HEK293 (cell line): ENCODE results near the gene ADCY4.

ENCODE experiments used
- CTCF ChIA-PET: fragments of 350-600 bp; formaldehyde crosslinking; extraction: SDS; loops from one replicate; lab custom pipeline; 2021; ENCODE audit warnings: antibody characterized with exemption; lab: Yijun Ruan, JAX
- POLR2A ChIA-PET: fragments of 300-600 bp; formaldehyde crosslinking; extraction: SDS; loops from one replicate; lab custom pipeline; 2020; ENCODE audit warnings: antibody characterized with exemption, inconsistent platforms; lab: Yijun Ruan, JAX
- H3K27ac ChIP-seq: fragments of 200-500 bp; sonication (Bioruptor generic); 2 replicates; pipeline ENCODE4 v1.5.1; 2014; ENCODE audit warnings: low read depth, low read length, control low read depth, inconsistent platforms; ENCODE audit errors: extremely low read depth
- H3K36me3 ChIP-seq, 2 experiments: fragments of 200-500 bp in 1 of 2; sonication (Bioruptor generic) in 1 of 2; 1 replicate in 1 of 2; 2 replicates in 1 of 2; pipeline ENCODE4 v1.5.1; 2014 to 2017; ENCODE audit warnings: inconsistent platforms in 2 of 2, low read length in 2 of 2; ENCODE audit not compliant: control insufficient read depth in 2 of 2, insufficient read depth in 1 of 2
- H3K4me1 ChIP-seq: fragments of 200-500 bp; sonication (Bioruptor generic); 2 replicates; pipeline ENCODE4 v1.5.1; 2014; ENCODE audit warnings: mild to moderate bottlenecking, low read length, inconsistent platforms; ENCODE audit not compliant: control insufficient read depth, insufficient read depth
- H3K4me3 ChIP-seq: 2 replicates; pipeline ENCODE4 v1.5.1; 2011; ENCODE audit warnings: low read depth, mild to moderate bottlenecking, control low read depth, low read length, moderate library complexity
- H3K9me3 ChIP-seq: fragments of 200-500 bp; sonication (Bioruptor generic); 2 replicates; pipeline ENCODE4 v1.5.1; 2014; ENCODE audit warnings: low read depth, low read length, inconsistent platforms; ENCODE audit not compliant: control insufficient read depth, insufficient read depth
- GLIS2 ChIP-seq: fragments of 450-650 bp; formaldehyde crosslinking; IDR thresholded peaks from 2 replicates; pipeline ENCODE4 v1.5.1; 2016; ENCODE audit warnings: missing biosample characterization, missing genetic modification characterization
- HOXA7 ChIP-seq: sonication (generic); formaldehyde crosslinking; IDR thresholded peaks from 2 replicates; pipeline ENCODE4 v1.8.1; 2022; ENCODE audit warnings: missing genetic modification reagents, borderline replicate concordance
- SALL2 ChIP-seq: fragments of 450-650 bp; formaldehyde crosslinking; IDR thresholded peaks from 2 replicates; pipeline ENCODE4 v1.5.0; 2017; ENCODE audit warnings: missing biosample characterization, mild to moderate bottlenecking, missing genetic modification characterization, borderline replicate concordance
- SCRT2 ChIP-seq: fragments of 450-650 bp; formaldehyde crosslinking; IDR thresholded peaks from 2 replicates; pipeline ENCODE4 v1.5.1; 2016; ENCODE audit warnings: missing biosample characterization, missing genetic modification characterization
- ZNF114 ChIP-seq: fragments of 450-650 bp; formaldehyde crosslinking; IDR thresholded peaks from 2 replicates; pipeline ENCODE4 v1.5.0; 2017; ENCODE audit warnings: missing biosample characterization, missing genetic modification characterization
- ZNF146 ChIP-seq: fragments of 450-650 bp; formaldehyde crosslinking; IDR thresholded peaks from 2 replicates; pipeline ENCODE4 v1.5.1; 2016; ENCODE audit warnings: missing biosample characterization, missing genetic modification characterization
- ZNF174 ChIP-seq: fragments of 450-650 bp; formaldehyde crosslinking; IDR thresholded peaks from 2 replicates; pipeline ENCODE4 v1.5.0; 2017; ENCODE audit warnings: missing biosample characterization, mild to moderate bottlenecking, missing genetic modification characterization
- ZNF24 ChIP-seq: fragments of 450-650 bp; formaldehyde crosslinking; IDR thresholded peaks from 2 replicates; pipeline ENCODE4 v1.5.1; 2016; ENCODE audit warnings: missing biosample characterization, missing genetic modification characterization
- ZNF280C ChIP-seq: fragments of 450-650 bp; formaldehyde crosslinking; IDR thresholded peaks from 2 replicates; pipeline ENCODE4 v1.5.1; 2016; ENCODE audit warnings: missing biosample characterization, missing genetic modification characterization
- ZNF311 ChIP-seq: fragments of 450-650 bp; formaldehyde crosslinking; IDR thresholded peaks from 2 replicates; pipeline ENCODE4 v1.5.1; 2017; ENCODE audit warnings: missing biosample characterization, missing genetic modification characterization, borderline replicate concordance
- ZNF341 ChIP-seq: fragments of 450-650 bp; formaldehyde crosslinking; IDR thresholded peaks from 2 replicates; pipeline ENCODE4; 2016; ENCODE audit warnings: low read depth, missing biosample characterization, missing genetic modification characterization
- ZNF37A ChIP-seq: fragments of 450-650 bp; IDR thresholded peaks from 2 replicates; pipeline ENCODE4 v1.5.1; 2018; ENCODE audit warnings: missing biosample characterization, missing genetic modification characterization
- ZNF416 ChIP-seq: fragments of 450-650 bp; formaldehyde crosslinking; IDR thresholded peaks from 2 replicates; pipeline ENCODE4 v1.5.1; 2016; ENCODE audit warnings: missing biosample characterization, missing genetic modification characterization
- ZNF585B ChIP-seq: fragments of 450-650 bp; formaldehyde crosslinking; IDR thresholded peaks from 2 replicates; pipeline ENCODE4 v1.5.1; 2016; ENCODE audit warnings: missing biosample characterization, missing genetic modification characterization
- ZNF596 ChIP-seq: fragments of 450-650 bp; IDR thresholded peaks from 2 replicates; pipeline ENCODE4 v1.5.0; 2018; ENCODE audit warnings: missing biosample characterization, mild to moderate bottlenecking, missing genetic modification characterization, moderate library complexity
- ZNF600 ChIP-seq: fragments of 450-650 bp; formaldehyde crosslinking; IDR thresholded peaks from 2 replicates; pipeline ENCODE4 v1.5.1; 2016; ENCODE audit warnings: missing biosample characterization, missing genetic modification characterization
- ZNF610 ChIP-seq: fragments of 450-650 bp; formaldehyde crosslinking; IDR thresholded peaks from 2 replicates; pipeline ENCODE4 v1.5.1; 2016; ENCODE audit warnings: missing biosample characterization, missing genetic modification characterization, borderline replicate concordance
- ZNF626 ChIP-seq: fragments of 450-650 bp; sonication (Bioruptor Pico); formaldehyde crosslinking; IDR thresholded peaks from 2 replicates; pipeline ENCODE4 v1.5.1; 2018; ENCODE audit warnings: missing biosample characterization, missing genetic modification characterization, inconsistent platforms
- ZNF776 ChIP-seq: fragments of 450-650 bp; formaldehyde crosslinking; IDR thresholded peaks from 2 replicates; pipeline ENCODE4 v1.5.0; 2017; ENCODE audit warnings: missing biosample characterization, missing genetic modification characterization, borderline replicate concordance
- ZSCAN23 ChIP-seq: fragments of 450-650 bp; formaldehyde crosslinking; IDR thresholded peaks from 2 replicates; pipeline ENCODE4 v1.5.1; 2016; ENCODE audit warnings: missing biosample characterization, missing genetic modification characterization
- TF ChIP-seq, protein P1 (sequence below): fragments of 450-650 bp; formaldehyde crosslinking; IDR thresholded peaks from 2 replicates; pipeline ENCODE4 v1.5.1; 2016; ENCODE audit warnings: missing biosample characterization, missing genetic modification characterization
- TF ChIP-seq, protein P2 (sequence below): fragments of 450-650 bp; formaldehyde crosslinking; IDR thresholded peaks from 2 replicates; pipeline ENCODE4 v1.5.1; 2016; ENCODE audit warnings: missing biosample characterization, missing genetic modification characterization
- TF ChIP-seq, protein P3 (sequence below): fragments of 450-650 bp; formaldehyde crosslinking; conservative IDR thresholded peaks from 2 replicates; pipeline ENCODE4 v1.5.1; 2016; ENCODE audit warnings: low read depth, missing biosample characterization, missing genetic modification characterization
- TF ChIP-seq, protein P4 (sequence below): fragments of 450-650 bp; formaldehyde crosslinking; IDR thresholded peaks from 2 replicates; pipeline ENCODE4; 2016; ENCODE audit warnings: missing biosample characterization, missing genetic modification characterization

Gene ADCY4

GRCh38 chr14:24367514-24368211 is 32.8 kb upstream of the ADCY4 start, which contains the start of gene NFATC4 (continued):
- TF ChIP-seq, protein P1, sequence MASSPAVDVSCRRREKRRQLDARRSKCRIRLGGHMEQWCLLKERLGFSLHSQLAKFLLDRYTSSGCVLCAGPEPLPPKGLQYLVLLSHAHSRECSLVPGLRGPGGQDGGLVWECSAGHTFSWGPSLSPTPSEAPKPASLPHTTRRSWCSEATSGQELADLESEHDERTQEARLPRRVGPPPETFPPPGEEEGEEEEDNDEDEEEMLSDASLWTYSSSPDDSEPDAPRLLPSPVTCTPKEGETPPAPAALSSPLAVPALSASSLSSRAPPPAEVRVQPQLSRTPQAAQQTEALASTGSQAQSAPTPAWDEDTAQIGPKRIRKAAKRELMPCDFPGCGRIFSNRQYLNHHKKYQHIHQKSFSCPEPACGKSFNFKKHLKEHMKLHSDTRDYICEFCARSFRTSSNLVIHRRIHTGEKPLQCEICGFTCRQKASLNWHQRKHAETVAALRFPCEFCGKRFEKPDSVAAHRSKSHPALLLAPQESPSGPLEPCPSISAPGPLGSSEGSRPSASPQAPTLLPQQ, result peak; percentile 99
- TF ChIP-seq HOXA7 (CRISPR knock-in tag), result no peak
- no peak for TF ChIP-seq GLIS2 (tag by site-specific recombination)
- TF ChIP-seq, all 188 proteins: peak for 16

DNA sequence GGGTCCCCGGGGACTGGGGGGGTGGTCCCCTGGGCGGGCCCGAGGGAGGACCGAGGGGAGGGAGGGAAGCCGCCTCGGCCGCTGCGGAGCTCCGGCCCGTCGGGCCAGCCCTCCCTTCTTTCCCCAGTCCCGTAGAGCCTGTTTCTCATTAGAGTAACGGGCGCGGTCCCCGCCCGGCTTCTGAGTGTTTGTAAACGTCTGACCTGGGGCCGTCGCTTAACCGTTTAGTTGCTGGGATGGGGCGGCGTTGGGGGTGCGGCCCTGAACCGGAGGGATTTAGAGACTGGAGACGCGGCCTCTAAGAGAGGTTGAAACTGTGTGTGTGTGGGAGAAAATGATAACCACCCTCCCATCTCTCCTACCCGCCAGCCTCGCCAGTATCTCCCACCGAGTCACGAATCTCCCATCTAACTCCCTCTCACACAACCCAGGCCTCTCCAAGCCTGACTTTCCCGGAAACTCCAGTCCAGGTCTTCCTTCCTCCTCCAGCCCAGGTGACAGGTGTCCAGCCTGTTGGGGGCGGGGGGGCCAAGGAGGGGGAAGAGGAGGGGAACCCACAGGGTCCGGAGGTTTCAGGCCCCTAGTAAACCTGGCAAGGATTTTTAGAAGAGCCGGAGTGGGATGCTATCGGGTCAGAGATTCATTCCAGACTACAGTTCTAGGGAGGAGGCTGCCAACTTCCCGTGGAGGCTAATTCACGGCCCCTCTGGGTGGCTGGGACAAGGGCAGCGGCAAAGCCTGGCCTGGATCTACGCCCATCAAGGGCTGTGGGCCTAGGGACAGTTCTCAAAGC is 32.0 kb upstream of the ADCY4 start:
- Histone ChIP-seq H3K4me1 (peaks cover 12% of the 10 kb centered on the region), H3K9me3 (no peaks in the 10 kb centered on the region), H3K4me3 (peak overlapping the region; percentile 39), H3K36me3 (peaks cover 0 to 21% of the 10 kb centered on the region in 2 experiments; a peak in 2 of 3 replicates), H3K27ac (peak overlapping the region; percentile 97)
- ChIA-PET CTCF (interaction anchor here (0.6 to 2.3 kb wide), 21 partner anchors 11 to 124 kb away, joined by 3 to 96 read pairs (median 7); partner anchors contain the start of genes CBLN3, KHNYN, SDR39U1 and TINF2), POLR2A (interaction anchor here (1.0 to 2.3 kb wide), 9 partner anchors 11 to 96 kb away, joined by 3 to 45 read pairs (median 4); partner anchors contain the start of genes CBLN3, KHNYN, NYNRIN and RABGGTA)
- TF ChIP-seq ZNF114, result no peak
- TF ChIP-seq ZNF37A, result no peak
- TF ChIP-seq ZNF585B (tag by site-specific recombination), result no peak; the same call in 1 of the 2 replicates
- TF ChIP-seq, protein P2, sequence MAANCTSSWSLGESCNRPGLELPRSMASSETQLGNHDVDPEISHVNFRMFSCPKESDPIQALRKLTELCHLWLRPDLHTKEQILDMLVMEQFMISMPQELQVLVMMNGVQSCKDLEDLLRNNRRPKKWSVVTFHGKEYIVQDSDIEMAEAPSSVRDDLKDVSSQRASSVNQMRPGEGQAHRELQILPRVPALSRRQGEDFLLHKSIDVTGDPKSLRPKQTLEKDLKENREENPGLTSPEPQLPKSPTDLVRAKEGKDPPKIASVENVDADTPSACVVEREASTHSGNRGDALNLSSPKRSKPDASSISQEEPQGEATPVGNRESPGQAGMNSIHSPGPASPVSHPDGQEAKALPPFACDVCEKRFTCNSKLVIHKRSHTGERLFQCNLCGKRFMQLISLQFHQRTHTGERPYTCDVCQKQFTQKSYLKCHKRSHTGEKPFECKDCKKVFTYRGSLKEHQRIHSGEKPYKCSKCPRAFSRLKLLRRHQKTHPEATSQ (tag by site-specific recombination), result no peak
- TF ChIP-seq ZSCAN23 (tag by site-specific recombination), result no peak
- no peak; the same call in 1 of the 2 replicates for TF ChIP-seq ZNF596 (tag by site-specific recombination)
- TF ChIP-seq SCRT2 (tag by site-specific recombination), result peak; percentile 99
- peak; percentile 3; the same call in 1 of the 2 replicates for TF ChIP-seq ZNF146 (tag by site-specific recombination)
- TF ChIP-seq ZNF24 (tag by site-specific recombination), result 0 out of 2 replicates have a peak, but pooled peaks have one; percentile 37
- no peak for TF ChIP-seq ZNF776 (tag by site-specific recombination)
- TF ChIP-seq SALL2, result peak; percentile 79; the same call in 1 of the 2 replicates
- no peak for TF ChIP-seq HOXA7 (CRISPR knock-in tag)
- peak; percentile 7 for TF ChIP-seq ZNF600 (tag by site-specific recombination)
- TF ChIP-seq ZNF174 (tag by site-specific recombination), result no peak
- no peak for TF ChIP-seq ZNF626 (tag by site-specific recombination)
- TF ChIP-seq ZNF280C (tag by site-specific recombination), result no peak
- TF ChIP-seq, protein P3, sequence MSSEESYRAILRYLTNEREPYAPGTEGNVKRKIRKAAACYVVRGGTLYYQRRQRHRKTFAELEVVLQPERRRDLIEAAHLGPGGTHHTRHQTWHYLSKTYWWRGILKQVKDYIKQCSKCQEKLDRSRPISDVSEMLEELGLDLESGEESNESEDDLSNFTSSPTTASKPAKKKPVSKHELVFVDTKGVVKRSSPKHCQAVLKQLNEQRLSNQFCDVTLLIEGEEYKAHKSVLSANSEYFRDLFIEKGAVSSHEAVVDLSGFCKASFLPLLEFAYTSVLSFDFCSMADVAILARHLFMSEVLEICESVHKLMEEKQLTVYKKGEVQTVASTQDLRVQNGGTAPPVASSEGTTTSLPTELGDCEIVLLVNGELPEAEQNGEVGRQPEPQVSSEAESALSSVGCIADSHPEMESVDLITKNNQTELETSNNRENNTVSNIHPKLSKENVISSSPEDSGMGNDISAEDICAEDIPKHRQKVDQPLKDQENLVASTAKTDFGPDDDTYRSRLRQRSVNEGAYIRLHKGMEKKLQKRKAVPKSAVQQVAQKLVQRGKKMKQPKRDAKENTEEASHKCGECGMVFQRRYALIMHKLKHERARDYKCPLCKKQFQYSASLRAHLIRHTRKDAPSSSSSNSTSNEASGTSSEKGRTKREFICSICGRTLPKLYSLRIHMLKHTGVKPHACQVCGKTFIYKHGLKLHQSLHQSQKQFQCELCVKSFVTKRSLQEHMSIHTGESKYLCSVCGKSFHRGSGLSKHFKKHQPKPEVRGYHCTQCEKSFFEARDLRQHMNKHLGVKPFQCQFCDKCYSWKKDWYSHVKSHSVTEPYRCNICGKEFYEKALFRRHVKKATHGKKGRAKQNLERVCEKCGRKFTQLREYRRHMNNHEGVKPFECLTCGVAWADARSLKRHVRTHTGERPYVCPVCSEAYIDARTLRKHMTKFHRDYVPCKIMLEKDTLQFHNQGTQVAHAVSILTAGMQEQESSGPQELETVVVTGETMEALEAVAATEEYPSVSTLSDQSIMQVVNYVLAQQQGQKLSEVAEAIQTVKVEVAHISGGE (tag by site-specific recombination), result peak; percentile 15; the same call in 1 of the 2 replicates
- TF ChIP-seq ZNF311 (tag by site-specific recombination), result no peak
- no peak; the same call in 1 of the 2 replicates for TF ChIP-seq ZNF341 (tag by site-specific recombination)
- TF ChIP-seq, protein P4, sequence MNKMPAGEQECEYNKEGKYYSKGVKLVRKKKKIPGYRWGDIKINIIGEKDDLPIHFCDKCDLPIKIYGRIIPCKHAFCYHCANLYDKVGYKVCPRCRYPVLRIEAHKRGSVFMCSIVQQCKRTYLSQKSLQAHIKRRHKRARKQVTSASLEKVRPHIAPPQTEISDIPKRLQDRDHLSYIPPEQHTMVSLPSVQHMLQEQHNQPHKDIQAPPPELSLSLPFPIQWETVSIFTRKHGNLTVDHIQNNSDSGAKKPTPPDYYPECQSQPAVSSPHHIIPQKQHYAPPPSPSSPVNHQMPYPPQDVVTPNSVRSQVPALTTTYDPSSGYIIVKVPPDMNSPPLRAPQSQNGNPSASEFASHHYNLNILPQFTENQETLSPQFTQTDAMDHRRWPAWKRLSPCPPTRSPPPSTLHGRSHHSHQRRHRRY (tag by site-specific recombination), result no peak
- no peak; the same call in 1 of the 2 replicates for TF ChIP-seq ZNF610 (tag by site-specific recombination)
- TF ChIP-seq ZNF416 (tag by site-specific recombination), result no peak
